Hepatocyte (in vitro differentiated cells): ENCODE measurements around the gene SPDYA.

ENCODE experiments used
- CTCF ChIP-seq: fragments of 200-600 bp; sonication (generic); IDR thresholded peaks from 2 replicates; pipeline ENCODE4 v1.5.1; 2016; ENCODE audit warnings: antibody characterized with exemption, mild to moderate bottlenecking; ENCODE audit not compliant: poor library complexity
- EZH2phosphoT487 ChIP-seq: fragments of 200-600 bp; sonication (generic); IDR thresholded peaks from one replicate; pipeline ENCODE4 v1.6.1; 2018; ENCODE audit warnings: antibody characterized with exemption, mild to moderate bottlenecking, low read depth, moderate library complexity; ENCODE audit not compliant: unreplicated experiment, severe bottlenecking

GRCh38 chr2:28761420-28761819 is 49.2 kb upstream of the SPDYA start:
- no peak for TF ChIP-seq EZH2phosphoT487
- no peak for TF ChIP-seq CTCF
